ENCODE data around the gene OGT.
"Not testable (repeated sequence)": the region's sequence is repeated elsewhere in the genome, so short reads cannot be mapped to it uniquely, and the experiment has no call there.

Gene OGT

DNA sequence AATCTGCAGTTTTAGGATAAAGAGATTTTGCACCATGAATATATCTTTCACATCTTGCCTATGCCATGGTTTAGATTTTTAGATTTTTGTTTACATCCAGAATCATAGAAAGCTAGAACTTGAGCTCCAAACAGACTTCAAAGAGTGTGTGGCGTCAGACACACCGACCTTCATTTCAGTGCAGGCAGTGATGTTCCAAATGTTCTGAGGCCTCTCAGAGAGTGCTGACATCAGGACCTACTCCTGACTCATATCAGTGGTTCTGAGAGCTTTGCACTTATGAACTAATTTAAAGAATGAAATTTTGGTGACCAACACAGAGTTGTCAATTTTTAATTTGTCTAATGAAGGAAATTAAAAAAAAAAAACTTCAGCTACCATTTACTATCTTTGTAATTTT, 67.1 kb downstream of the OGT start:
- no peak for DNase-seq

GRCh38 chrX:71603618-71604017, 70.7 kb downstream of the OGT start:
- no peak for DNase-seq

DNA sequence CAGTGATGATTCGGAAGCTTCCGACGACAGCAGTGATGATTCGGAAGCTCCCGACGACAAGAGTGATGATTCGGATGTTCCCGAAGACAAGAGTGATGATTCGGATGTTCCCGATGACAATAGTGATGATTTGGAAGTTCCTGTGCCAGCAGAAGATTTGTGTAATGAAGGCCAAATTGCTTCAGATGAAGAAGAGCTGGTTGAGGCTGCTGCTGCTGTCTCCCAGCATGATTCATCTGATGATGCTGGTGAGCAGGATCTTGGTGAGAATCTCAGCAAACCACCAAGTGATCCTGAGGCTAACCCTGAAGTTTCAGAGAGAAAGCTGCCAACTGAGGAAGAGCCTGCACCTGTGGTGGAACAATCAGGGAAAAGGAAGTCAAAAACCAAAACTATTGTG, 71.2 kb downstream of the OGT start:
- DNase-seq, result no peak

- no peak for DNase-seq
Measured at GRCh38 chrX:71604796-71605568, 72.1 kb downstream of the OGT start.

DNA sequence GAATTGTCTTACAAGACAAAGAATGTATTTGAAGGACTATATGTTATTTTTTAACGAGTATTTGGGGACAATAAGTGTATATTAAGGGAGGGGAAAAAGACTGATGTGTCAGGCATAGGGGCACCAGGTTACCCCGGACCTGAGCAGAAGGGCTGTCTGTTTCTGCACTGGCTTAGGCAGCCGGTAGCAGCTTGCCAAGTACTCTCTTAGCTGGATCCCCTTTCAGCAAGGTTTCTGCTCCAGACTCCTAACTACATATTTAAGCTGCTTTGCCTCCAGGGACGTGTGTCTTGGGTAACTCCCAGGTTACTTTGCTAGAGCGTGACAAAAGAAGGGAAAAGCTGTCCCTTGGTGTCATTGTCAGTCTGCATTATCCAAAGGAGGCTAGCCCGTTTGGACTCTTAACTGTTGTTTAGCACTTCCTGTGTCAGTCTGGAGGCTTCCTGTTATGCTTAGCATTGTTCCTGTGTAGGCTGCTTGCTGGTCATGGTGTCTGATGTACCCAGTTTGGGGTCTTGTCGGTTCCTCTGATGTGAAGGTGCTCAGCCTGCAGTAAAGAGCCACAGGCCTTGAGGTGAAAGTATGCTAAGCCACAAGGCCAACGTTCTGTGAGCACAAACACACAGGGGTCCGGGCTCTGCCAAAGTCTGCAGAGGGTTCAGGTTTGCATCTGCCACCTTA, 73.8 kb downstream of the OGT start:
- DNase-seq, result no peak

- no peak for DNase-seq
Measured at GRCh38 chrX:71607488-71607887, 74.6 kb downstream of the OGT start.

- DNase-seq, result no peak
Measured at GRCh38 chrX:71609095-71609750, 76.3 kb downstream of the OGT start.

DNA sequence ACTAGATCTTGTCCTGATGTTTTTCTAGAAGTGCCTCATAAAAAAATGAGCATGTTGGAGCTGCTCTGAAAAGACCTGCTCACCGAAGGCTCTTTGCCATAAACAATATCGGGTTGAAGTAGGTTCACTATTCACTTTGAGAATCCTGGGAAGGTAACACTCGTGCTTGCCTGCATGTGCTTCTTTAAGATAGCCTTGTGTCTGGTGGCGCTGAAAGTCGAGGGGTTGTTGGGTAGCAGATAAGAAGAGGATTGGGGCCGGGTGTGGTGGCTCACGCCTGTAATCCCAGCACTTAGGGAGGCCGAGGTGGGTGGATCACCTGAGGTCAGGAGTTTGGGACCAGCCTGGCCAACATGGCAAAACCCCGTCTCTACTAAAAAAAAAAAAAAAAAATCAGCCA, 78.8 kb downstream of the OGT start:
- DNase-seq, result not testable (repeated sequence)

DNA sequence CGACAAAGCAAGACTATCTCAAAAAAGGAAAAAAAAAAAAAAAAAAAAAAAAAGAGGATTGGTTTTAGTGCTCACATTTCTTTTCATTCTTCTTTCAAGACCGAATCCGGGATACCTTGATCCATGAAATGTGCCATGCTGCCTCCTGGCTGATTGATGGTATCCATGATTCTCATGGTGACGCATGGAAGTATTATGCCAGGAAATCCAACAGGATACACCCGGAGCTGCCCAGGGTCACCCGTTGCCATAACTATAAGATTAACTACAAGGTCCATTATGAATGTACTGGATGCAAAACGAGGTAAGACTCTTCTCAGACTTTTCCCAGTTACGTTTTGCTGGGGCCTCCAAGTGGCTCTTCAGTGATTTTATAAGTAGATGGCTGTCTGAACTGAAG, 79.4 kb downstream of the OGT start:
- DNase-seq, result no peak

- no peak for DNase-seq
Measured at GRCh38 chrX:71615056-71615455, 82.2 kb downstream of the OGT start.

DNA sequence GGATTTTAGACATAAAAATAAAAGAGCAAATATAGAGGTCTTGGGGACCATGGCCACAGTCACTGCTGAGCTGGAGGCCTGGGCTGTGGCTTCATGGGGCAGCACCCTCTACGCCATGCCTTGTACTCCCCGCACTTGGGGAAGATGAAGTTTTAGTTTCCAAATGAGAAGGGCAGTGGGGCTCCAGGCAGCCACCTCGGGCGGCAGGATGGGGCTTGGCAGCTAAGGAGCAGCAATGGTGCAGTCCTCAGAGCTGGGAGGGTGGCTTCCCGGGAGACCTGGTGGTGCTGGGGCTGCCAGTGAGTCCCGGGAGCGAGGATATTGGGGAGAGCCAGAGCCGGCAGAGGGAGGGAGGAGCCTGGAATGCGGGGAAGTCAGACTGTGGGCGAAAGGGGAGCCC, 83.0 kb downstream of the OGT start:
- no peak for DNase-seq

GRCh38 chrX:71616672-71617529, 84.0 kb downstream of the OGT start:
- no peak for DNase-seq

- no peak for DNase-seq
Measured at GRCh38 chrX:71617742-71618141, 84.8 kb downstream of the OGT start.

DNA sequence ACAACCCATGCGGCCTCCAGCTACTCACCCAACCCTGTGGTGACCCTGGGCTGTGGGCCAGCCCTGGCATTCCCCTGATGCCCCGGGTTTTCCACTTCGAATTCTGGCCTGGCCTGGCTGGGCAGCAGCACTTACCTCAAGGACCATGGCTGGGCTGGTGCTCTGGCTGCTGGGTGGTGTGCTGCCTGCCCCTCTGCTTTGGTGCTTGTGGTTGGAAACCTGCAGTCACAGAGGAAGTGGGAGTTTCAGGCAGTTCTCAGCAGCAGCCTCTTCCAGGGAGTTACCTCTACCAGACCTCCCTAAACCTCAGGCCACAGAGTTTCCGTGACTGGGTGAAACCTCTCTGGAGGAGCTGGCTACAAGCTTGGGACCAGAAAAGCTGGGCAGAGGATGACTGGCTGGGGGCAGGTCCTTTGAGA, 85.4 kb downstream of the OGT start, which contains the start of gene CXCR3:
Gene CXCR3 (minus strand): TSS at position 209 of the 419 bp plus-strand sequence. CDS start 62 bp downstream, at position 147.
- peak; percentile 80 for DNase-seq

- no peak for DNase-seq
Measured at GRCh38 chrX:71618787-71619186, 85.9 kb downstream of the OGT start.

- DNase-seq, result peak; percentile 81
Measured at GRCh38 chrX:71619193-71619592, 86.3 kb downstream of the OGT start.

DNA sequence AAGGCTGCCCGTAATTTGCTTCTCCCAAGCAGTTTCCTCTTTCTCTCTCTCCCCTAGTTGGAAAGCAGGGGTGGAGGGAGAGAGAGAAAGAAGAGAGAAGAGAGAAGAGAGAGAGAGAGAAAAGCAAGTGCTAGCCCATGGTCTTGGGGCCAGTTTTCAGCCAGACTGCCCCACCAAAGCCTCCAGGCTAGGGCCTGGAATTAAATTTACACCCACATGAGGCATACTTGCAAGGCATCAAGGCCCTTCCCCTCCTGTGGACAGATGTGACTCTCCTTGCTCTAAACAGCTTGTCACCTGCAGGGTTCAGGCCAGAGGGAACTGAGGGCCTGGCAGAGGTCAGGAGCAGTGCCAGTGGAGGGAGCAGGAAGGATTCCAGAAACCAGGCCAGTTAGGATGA, 87.1 kb downstream of the OGT start:
- no peak for DNase-seq

DNA sequence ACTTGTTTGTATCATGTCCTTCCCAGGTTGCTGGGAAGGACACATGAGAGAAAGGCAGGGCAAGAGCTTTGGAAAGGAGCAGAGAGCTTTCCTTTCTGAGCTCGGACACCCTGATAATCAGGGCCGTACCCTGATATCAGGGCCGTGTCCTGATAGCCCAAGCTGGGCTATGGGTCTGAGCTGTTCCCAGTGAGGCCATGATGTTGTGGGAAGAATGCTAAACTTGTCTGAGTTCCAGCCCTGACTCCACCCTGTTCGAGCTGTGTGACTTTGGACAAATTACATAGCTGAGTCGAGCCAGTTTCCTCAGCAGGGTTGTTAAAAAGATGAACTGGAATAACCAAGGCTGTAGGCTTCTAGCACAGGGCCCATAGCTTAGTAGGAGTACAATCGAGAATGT, 88.7 kb downstream of the OGT start:
- no peak for DNase-seq

DNA sequence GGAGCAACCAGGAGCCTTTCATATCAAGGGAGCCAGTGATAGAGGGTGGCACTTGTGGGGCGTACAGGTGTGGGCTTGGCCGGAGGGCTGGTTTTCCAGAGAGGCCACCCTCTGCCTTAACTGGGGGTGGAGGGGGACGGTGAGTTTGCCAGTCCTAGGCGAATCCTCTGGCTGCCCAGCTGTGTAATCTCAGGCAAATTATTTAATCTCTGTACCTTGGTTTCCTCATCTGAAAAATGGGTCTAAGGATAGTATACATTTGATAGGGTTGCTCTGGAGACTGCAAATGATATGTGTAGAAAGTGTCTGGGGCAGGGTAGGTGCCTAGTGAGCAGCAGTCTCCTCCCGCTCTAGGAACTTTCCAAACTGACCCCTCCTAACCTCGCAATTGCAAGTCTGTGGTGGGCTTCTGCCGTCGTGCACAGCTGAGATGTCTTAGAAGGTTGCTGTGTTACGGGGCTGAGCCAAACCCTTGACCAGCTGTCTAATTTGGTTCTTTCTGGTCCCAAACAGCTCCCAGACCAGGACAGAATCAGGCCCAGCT, 89.2 kb downstream of the OGT start:
- DNase-seq, result no peak

DNA sequence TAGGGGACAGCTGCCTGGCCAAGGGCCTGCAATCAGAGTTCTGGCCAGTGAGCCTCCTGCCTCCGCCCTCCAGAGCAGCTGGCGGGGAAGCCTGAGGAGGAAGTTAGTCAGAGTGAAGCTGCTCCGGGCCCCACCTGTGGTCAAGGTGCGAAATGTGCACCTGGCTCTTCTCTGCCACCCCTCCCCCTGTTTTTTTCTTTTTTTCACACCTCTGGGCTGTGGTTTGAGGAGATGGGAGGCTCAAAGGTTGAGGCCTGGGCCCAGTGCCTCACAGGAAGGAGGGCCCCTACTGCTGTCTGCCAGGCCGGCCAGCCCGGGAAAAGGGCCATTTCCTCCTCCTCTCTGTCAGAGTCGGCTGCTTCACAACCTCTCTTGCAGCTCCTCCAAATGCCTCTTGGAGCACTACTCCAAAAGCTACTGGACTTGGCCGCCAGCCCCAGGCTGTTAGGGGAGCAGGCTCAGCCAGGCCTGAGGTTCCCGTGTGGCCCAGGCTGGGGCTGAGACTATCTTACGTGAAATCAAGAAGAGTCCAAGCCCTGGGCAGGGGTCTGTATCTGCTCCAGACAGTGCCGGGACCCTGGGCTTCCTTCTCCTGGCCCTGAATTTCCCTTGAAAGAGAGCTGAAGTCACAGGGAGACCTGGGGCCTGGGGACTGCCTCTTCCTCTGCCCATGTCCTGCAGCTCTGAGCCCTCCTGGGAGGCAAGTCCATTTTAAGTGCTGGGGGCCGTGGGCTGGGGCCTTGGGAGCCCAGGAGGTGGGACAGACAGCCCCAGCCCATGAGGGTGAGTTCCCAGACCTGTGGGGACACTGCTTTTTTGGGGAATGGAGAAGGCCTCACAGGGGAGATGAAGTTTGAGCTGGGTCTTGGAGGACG, 89.9 kb downstream of the OGT start:
- DNase-seq, result peak; percentile 72

DNA sequence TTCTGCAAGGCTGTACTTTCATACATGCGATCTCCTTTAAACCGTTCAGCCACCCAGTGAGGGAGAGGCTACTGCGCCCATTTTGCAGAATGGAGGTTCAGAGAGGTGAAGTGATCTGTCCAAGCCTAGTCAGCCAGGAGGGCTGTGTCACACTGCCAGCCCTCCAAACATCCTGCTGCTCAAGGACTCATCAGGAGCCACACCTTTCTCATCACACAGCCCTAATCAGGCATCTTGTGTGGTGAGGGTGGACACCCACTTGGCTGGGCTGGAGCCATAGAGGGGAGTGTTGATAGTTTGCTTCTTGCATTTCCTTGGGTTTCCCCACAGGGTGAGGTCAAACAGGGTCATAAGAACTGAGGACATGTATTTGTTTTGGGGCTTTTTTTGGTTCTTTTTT, 90.8 kb downstream of the OGT start:
- DNase-seq, result no peak

- no peak for DNase-seq
Measured at GRCh38 chrX:71625471-71625870, 92.6 kb downstream of the OGT start.
